ENCODE results near the gene AKAP9.
"Not testable (repeated sequence)": the region's sequence is repeated elsewhere in the genome, so short reads cannot be mapped to it uniquely, and the experiment has no call there.

The AKAP9 gene

DNA sequence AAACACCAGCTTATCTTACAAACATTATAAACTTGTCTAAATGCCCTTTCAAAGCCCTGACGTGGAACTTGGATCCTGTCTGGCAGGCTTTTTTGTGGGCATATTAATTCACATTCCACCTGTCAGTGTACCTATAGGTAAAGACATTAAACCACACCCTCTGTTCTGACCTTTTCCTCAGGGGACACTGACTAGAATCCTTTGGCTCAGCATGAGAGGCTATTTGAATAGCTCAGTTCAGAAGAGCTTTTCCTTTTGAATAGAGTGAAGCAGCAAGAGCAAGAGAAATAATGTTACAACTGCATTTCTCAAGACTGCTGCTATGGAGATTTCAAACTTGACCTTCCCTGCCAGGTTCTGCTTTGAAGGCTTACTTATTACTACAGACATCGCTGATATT lies 116.7 kb downstream of the AKAP9 start:
- H3K4me3 ChIP-seq (ENCODE audit: low read depth, low read length): no peak overlapping the region

DNA sequence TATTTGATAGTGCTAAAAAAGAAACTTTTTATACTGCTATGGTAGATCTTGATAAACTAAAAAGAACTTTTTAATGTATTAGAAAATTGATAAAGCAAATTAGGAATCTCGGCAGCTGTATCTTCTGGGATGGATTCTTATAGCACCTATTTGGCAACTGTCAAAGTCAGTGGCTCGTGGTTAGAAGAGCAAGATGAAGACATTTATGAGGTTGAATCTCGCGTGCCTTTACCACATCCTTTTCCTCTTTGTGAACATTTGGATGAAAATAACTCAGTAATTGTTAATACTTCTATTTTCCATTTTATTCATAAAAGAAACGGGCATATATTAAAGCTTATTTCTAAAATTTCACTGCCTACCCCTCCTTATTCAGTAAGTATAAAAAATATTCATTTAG lies 117.4 kb downstream of the AKAP9 start:
- H3K4me3 ChIP-seq (ENCODE audit: low read depth, low read length): no peak overlapping the region

DNA sequence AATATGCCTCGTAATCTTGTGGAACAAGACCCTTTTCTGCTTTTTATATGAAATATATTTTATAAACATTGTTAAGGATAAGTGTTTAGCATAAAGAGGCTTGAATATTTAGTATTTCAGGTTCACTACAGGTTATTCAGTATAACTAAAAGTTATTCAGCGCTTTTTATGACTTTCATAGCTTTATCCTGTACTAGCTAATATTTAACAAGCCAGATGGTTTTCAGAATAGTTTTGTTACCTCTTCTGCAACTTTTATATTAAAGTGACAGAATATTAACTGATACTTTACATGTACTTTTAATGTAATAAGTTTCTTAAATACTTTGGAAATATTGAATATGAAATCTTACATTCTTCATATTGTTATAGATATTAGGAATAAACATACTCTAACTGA lies 118.2 kb downstream of the AKAP9 start:
- H3K4me3 ChIP-seq (ENCODE audit: low read depth, low read length): no peak overlapping the region

DNA sequence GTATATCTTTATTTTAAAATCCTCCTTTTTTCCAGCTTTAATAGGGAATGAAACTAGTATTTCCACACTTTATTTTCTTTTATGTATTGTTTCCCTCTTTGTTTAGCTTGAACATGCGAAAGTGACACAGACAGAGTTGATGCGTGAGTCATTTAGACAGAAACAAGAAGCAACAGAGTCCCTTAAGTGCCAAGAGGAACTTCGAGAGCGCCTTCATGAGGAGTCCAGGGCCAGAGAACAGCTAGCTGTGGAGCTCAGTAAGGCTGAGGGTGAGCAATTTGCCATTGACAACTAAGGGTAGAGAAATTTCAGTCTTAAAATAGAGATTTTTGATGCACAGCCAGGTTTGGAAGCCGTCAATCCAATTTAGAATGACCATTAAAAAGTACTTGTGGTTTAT lies 120.5 kb downstream of the AKAP9 start:
- no peak overlapping the region for H3K4me3 ChIP-seq (ENCODE audit: low read depth, low read length)

DNA sequence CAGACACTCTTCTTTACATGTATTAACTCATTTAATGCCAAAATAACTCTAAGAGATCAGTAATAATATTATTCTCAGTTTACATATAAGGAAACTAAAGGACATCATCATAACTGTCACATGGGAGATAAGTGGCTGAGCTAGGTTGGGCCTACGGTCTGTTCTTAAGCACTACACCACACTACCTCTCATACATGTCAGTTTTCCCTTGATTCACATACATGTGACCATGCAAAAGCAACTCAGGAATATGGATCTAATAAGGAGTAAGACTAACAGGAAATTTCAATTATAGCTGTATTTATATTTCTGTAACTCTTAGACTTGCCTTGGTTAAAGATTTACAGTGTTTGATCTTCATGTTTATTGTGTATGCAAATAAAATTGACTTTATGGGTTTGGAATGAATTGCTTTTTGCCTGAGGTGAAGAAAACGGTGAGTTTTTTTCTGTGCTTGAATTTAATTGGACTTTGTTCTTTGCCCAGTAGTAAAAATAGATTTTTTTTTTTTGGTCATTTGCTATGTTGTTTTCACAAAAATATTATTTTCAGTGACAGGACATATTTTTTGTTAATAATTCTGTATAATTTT lies 123.9 kb downstream of the AKAP9 start:
- no peak overlapping the region for H3K4me3 ChIP-seq (ENCODE audit: low read depth, low read length)

DNA sequence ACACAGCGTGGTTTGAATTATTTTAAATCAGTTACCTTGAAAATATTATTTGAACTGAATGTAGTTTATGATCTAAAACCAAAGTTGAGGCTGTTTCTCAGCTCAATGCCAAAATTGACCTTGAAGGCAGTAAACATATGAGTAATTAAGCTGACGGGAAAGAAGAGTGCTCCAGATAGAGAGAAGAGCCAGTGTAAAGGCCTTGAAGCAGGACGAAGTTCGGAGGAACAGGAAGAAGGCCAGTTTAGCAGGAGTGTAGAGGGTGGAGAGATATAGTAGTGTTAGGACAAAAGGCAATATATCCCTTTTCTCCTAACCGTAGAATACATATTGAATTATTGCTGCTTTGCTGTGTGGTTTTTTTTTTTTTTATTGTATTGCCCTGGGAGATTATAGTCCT lies 130.4 kb downstream of the AKAP9 start:
- no peak overlapping the region for H3K4me3 ChIP-seq (ENCODE audit: low read depth, low read length)

DNA sequence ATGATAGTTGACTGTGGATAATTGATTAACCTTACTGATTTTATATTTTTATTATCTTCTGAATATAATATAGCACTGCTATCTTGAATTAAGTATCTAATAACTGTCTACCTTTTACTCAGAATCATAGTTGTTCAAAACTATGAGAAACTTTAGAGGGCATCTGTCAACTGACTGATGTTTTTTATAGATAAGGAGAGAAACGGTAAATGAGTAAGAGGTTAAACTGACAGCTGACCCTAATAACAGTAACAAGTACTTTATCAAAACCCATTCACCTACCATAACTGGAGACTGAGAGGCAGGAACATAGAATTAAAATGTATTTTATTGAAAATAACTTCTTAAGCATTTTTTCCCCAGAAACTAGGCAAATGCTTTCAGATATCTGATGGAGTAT lies 131.5 kb downstream of the AKAP9 start:
- H3K4me3 ChIP-seq (ENCODE audit: low read depth, low read length): no peak overlapping the region

DNA sequence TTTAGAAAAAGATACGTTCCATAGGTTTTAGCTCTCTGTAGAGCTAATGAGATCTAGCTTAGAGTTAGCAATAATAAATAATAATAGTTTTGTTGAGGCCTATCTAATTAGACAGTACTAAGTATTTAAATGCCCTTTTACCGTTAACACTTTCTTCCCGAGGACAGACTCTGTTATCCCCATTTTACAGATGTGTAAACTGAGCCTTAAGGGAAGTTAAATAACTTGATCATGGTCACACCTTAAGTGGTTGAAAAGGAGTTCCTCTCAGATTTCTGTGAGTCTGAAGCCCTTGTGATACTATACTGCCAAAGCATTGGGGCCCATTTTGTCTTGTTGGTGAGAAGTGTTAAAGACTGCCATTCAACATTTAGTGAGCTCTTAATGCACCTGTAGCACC lies 132.0 kb downstream of the AKAP9 start:
- H3K4me3 ChIP-seq (ENCODE audit: low read depth, low read length): no peak overlapping the region

DNA sequence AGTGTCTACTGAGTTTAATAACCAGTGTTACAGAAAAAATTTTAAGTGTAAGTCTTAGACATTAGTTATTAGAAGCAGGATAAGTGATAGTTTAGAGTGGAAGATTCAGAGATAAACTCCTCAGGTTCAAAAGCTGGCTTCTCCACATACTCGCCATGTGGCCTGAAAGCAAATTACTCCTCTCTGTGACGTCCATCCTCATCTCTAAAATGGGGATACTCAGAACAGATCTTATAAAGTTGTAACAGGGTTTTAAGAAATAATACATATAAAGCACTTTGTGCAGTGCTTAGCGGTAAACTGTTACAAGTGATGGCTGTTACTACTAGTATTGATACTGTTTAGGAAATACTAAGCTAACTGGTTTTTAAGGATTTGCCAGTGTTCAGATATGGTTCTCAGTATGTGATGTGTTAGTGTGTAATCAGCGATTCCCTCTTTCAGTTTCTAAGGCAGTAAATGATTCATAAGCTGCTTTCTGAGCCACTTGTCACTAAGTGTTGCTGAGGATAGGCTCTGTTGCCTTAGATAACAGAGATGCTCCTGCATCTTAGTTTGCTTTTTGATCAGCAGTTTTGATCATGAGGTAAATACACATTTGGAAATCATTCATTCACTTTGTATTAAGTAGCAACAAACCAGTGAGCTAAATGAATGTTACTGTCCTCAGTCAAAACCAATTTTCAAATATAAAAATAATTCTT lies 134.9 kb downstream of the AKAP9 start:
- H3K4me3 ChIP-seq (ENCODE audit: low read depth, low read length): no peak overlapping the region

DNA sequence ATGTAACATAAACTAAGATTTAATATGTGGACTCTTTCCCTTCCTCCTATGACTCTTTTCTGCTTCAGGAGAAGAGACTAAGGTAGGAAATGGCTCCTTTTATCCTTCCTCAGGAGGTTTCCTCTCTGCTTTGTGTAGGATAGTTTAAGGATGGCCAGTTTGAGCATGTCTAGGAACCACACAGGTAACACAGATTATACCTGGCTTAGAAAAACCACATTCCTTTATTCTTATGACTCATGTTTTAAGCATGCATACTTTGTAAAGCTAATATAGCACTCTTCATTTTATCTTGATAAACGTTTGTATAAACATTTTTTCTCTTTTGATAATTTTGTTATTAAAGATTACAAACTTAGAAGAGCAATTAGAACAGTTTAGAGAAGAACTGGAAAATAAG lies 135.8 kb downstream of the AKAP9 start:
- no peak overlapping the region for H3K4me3 ChIP-seq (ENCODE audit: low read depth, low read length)

DNA sequence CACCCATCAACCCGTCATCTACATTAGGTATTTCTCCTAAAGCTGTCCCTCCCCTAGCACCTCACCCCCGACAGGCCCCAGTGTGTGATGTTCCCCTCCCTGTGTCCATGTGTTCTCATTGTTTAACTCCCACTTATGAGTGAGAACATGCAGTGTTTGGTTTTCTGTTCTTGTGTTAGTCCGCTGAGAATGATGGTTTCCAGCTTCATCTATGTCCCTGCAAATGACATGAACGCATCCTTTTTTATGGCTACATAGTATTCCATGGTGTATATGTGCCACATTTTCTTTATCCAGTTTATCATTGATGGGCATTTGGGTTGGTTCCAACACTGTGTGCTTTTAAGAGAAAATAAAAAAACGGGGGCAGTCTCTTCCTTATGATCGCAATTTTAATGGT lies 143.3 kb downstream of the AKAP9 start:
- not testable (repeated sequence) for H3K4me3 ChIP-seq (ENCODE audit: low read depth, low read length)

DNA sequence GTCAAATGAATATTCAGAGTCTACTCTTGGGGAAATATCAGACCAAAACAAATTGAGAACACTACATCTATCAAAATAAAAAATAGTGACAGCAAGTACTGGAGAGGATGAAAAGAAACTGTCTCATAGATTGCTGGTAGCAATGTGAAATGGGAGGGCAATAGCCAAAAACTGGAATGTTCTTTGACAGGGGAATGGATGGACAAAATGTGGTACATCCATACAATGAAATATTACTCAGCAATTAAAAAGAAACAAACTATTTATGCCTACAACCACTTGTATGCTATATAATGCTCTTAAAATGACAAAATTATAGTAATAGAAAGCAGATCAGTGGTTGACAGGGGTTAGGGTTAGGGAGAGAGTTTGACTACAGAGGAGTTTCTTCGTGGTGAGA lies 147.6 kb downstream of the AKAP9 start:
- H3K4me3 ChIP-seq (ENCODE audit: low read depth, low read length): no peak overlapping the region

DNA sequence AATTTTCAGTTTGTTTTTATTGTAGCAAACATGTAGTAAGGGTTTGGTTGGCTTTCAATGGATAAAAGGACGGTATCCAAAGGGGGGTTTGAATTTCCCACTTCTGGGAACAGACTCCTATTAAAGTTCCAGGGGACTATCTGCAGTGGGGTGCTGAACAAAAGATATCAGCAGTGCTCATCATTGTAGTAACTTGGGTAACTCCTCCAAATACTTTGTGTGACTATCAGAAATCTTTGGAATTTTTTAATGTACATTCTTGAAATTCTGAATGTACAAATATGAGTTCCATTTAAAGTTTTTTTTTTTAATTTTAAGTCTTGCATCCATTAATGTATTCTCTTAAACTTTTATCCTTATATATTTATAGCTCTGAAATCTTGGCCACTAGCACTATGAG lies 151.5 kb downstream of the AKAP9 start:
- H3K4me3 ChIP-seq (ENCODE audit: low read depth, low read length): no peak overlapping the region

DNA sequence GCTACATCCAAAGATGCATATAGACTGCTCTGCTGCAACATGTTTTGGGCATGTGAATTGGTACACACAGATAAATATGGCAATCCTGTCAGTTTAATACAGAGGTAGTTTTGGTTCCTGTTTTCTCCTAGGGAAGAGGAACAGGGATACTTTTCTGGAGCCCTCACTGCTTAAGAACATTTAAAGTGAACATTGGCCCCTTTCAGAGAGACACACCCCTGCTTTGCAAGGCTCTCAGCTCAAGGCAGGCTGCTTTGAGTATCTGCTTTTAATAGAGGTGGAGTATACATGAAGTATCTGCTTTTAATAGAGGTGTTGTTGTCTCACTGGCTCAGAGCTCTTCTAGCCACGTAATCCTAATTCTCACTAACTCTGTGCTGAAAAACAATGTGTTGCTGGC lies 154.7 kb downstream of the AKAP9 start:
- no peak overlapping the region for H3K4me3 ChIP-seq (ENCODE audit: low read depth, low read length)

DNA sequence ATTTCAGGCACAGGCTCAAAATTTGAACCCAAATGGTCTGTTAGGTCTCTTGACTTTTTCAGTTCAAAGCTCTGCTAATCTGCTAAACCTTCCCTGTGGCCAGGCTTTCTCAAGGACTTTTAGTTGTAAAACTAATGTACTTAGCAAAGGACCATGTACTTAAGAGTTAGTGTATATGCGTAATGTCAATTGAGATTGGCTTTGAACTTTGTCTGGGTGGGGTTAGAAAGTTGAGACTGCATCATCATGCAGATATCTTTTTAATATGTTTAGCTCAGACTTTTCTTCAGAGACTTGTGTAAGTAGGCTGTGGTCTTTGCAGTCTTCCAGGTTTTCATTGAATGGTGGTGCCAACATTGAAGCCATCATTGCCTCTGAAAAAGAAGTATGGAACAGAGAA lies 159.9 kb downstream of the AKAP9 start:
- no peak overlapping the region for H3K4me3 ChIP-seq (ENCODE audit: low read depth, low read length)

DNA sequence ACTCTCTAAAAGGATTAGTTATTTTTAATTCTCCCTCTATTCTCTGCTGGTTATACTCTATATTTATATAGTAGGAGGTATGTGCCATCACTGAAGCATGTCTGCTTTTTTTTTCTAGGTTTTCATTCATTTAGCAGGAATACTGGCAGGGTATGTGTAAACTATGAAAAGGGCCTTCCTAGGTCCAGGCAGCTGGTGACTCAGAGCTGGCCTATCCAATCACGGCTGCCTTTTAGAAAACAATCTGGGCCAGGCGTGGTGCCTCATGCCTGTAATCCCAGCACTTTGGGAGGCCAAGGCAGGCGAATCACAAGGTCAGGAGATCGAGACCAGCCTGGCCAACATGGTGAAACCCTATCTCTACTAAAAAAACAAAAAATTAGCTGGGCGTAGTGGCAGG lies 162.2 kb downstream of the AKAP9 start:
- H3K4me3 ChIP-seq (ENCODE audit: low read depth, low read length): not testable (repeated sequence)

DNA sequence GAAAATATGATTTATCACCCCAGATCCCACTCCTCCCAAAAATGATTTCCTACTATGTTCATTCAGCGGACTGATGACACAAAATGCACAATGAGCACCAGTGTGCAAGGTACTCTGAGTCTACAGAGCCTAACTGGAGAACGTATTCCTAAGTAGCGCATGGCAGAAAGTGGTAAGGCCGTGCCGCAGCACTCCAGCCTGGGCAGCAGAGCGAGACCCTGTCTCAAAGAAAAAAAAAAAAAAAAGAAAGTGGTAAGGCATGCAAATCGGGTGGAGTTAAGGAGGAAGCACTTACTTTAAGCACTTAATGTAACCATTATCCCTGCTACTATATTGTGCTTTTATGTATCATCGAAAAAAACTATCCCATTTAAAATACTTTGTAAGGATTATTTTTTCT lies 168.2 kb downstream of the AKAP9 start:
- H3K4me3 ChIP-seq (ENCODE audit: low read depth, low read length): no peak overlapping the region

DNA sequence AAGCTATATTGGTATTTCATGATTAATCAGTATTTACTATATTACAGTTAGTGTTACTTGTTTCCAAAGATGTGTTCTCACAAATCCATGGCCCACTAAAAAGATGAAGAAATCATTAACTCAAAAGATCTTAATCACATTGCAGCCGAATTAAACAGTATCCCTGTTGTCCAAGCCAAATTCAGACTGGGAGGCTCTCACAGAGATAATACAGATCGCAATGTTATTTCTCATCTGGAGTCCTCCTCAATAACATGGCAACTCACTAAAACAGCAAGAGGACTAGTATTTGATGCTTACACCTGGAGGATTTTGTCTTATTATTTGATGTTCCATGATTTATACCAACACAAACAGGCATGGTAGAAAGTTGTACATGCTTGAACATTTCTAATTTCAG lies 170.2 kb downstream of the AKAP9 start:
- H3K4me3 ChIP-seq (ENCODE audit: low read depth, low read length): no peak overlapping the region

DNA sequence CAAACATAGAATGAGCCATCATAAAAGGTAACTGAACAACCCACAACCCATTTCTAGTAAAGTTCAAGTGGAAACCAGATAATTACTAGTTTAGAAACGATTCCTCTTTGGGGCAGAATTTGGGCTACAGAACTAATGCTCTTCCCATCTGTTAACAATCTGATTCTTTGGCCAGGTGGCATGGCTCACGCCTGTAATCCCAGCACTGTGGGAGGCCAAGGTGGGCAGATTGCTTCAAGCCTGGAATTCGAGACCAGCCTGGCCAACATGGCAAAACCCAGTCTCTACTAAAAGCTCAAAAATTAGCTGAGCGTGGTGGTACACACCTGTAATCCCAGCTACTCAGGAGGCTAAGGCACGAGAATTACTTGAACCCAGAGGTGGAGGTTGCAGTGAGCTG lies 175.2 kb downstream of the AKAP9 start:
- no peak overlapping the region for H3K4me3 ChIP-seq (ENCODE audit: low read depth, low read length)

DNA sequence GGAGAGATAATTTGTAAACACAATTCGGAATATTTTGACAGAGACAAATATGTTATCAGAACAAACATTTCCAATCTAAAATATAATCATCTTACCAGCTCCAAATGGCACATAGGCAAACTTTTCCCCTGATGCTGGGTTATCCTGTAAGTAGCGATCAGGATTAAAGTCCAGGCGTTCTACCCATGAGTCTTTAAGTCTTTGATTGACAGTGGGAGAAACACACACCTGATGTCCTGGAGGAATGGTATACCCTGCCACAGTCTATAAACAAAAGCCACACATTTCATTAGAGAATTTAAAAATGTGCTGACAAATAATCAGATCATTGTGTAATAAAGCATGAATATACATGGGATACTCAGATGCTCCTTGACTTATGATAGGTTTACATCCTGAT lies 176.3 kb downstream of the AKAP9 start:
- no peak overlapping the region for H3K4me3 ChIP-seq (ENCODE audit: low read depth, low read length)

DNA sequence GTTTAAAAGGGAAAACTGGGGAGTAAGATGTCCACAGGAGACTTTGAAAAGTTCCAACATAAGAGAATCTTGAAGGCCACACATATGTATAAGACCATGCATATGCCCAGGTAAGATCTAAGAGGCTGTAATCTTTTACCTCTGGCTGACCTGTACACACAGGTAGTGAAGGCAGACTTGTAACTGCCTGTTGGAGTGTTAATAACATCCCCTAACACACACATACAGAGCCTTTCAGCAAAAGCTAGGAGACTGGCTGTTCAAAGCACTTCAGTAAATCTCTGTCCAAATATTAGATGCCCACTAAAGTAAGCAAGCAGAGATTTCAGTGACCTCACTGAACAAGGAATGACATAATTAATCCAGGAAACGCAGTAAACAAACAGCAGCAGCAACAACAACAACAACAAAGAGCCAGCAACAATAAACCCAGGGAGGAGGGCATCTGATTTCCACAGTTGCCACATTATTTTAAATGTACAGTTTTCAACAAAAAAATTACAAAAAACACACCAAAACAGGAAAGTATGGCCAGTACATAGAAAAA lies 178.6 kb downstream of the AKAP9 start:
- H3K4me3 ChIP-seq (ENCODE audit: low read depth, low read length): no peak overlapping the region

DNA sequence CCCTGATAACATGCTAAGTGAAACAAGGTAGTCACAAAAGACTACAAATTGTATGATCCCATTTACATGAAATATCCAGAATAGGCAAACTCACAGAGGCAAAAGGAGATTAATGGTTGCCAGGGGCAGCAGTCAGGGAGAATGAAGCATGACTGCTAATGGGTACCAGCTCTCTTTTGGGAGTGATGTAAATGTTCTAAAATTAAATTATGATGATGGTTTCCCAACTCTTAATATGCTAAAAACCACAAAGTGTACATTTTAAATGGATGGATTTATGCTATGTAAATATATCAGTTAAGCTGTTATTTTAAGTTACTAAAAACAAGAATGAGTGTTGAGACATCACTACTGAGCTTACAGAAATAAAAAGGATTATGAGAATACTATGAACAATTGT lies 181.0 kb downstream of the AKAP9 start:
- no peak overlapping the region for H3K4me3 ChIP-seq (ENCODE audit: low read depth, low read length)

DNA sequence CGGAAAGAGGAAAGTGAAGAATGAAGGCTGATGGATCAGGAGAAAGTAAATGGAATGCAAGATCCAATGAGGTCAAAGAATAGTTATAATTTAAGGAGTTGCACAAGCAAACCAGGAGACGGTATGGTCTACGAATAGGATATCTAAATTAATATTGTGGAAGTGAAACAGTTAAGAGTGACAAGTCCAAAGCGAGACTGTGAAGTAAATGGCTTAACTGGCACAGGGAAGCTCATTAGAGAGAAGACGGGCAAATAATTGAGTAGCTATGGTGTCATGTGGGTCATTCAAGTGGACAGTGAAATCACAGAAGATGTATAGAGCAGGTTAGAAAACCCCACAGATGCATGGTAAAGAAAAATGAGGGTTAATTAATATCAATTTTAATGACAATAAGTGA lies 190.4 kb downstream of the AKAP9 start:
- H3K4me3 ChIP-seq (ENCODE audit: low read depth, low read length): no peak overlapping the region
